Spleen (tissue), 11 donors: ENCODE data around the gene MRPS34. TPM values are rescaled to one million over a fixed set of nuclear protein-coding genes. Genes with fewer than 3 reads are reported as not detected.

Experiments
- DNase-seq: peaks from one replicate; pipeline ENCODE4 v3.0.0-alpha.2; 2020
- H3K27ac ChIP-seq, 8 donors: fragments of 200-600 bp; sonication (generic) in 7 of 8; 1 replicate in 4 of 8; 2 replicates in 4 of 8; pipeline versions ENCODE4 v1.5.0 to v1.8.0; 2016 to 2021; ENCODE audit warnings: inconsistent platforms in 4 of 8, mild to moderate bottlenecking in 4 of 8, moderate library complexity in 1 of 8
- H3K27me3 ChIP-seq, 7 donors: fragments of 200-600 bp; sonication (generic) in 6 of 7; replicated peaks in 1 of 7; 1 replicate in 4 of 7; 2 replicates in 3 of 7; pipeline versions ENCODE4 v1.5.0 to v1.8.0; 2016 to 2021; ENCODE audit warnings: inconsistent platforms in 3 of 7, mild to moderate bottlenecking in 1 of 7
- H3K36me3 ChIP-seq, 6 donors: fragments of 200-600 bp; sonication (generic) in 5 of 6; 1 replicate in 4 of 6; 2 replicates in 2 of 6; pipeline versions ENCODE4 v1.5.0 to v1.8.0; 2016 to 2021; ENCODE audit warnings: inconsistent platforms in 2 of 6
- H3K4me1 ChIP-seq, 6 donors: fragments of 200-600 bp; sonication (generic) in 5 of 6; 1 replicate in 3 of 6; 2 replicates in 3 of 6; pipeline versions ENCODE4 v1.5.0 to v1.8.0; 2016 to 2021; ENCODE audit warnings: inconsistent platforms in 3 of 6
- H3K4me3 ChIP-seq, 8 donors: fragments of 200-600 bp; sonication (generic) in 7 of 8; 1 replicate in 4 of 8; 2 replicates in 4 of 8; pipeline versions ENCODE4 v1.5.0 to v1.8.0; 2016 to 2021; ENCODE audit warnings: inconsistent platforms in 4 of 8, mild to moderate bottlenecking in 4 of 8, moderate library complexity in 2 of 8
- H3K9me3 ChIP-seq, 8 donors: fragments of 200-600 bp; sonication (generic) in 7 of 8; 1 replicate in 4 of 8; 2 replicates in 4 of 8; pipeline versions ENCODE4 v1.5.0 to v1.8.0; 2016 to 2021; ENCODE audit warnings: inconsistent platforms in 4 of 8
- CTCF ChIP-seq, 11 experiments: fragments of 200-600 bp in 7 of 11; fragments of 450-650 bp in 4 of 11; sonication (generic) in 4 of 11; IDR thresholded peaks in 8 of 11; conservative IDR thresholded peaks in 3 of 11; 1 replicate in 7 of 11; 2 replicates in 4 of 11; pipeline versions ENCODE4 v1.4.0 to v1.8.0; 2016 to 2021; ENCODE audit warnings: antibody characterized with exemption in 11 of 11, inconsistent platforms in 4 of 11, mild to moderate bottlenecking in 1 of 11
- POLR2A ChIP-seq, 3 donors: fragments of 450-650 bp; IDR thresholded peaks; one replicate each; pipeline ENCODE4 v1.5.1; 2017; ENCODE audit warnings: antibody characterized with exemption in 3 of 3, mild to moderate bottlenecking in 1 of 3
- POLR2AphosphoS5 ChIP-seq, 3 donors: sonication (generic); formaldehyde crosslinking; IDR thresholded peaks; one replicate each; pipeline ENCODE4 v1.5.1; 2017; ENCODE audit warnings: antibody characterized with exemption in 3 of 3
- WGBS, 5 donors: extraction: QIAGEN DNeasy Blood & Tissue Kit in 3 of 5; methylation state at CpG; one replicate each; pipeline versions ENCODE4 v1.1.5 to v1.1.7; 2013 to 2018; 5-methylcytosine and 5-hydroxymethylcytosine counted together
- intact Hi-C: fragments of 100-400 bp; cut with DNase I; formaldehyde crosslinking; loops from one replicate; pipeline ENCODE4 v1.15.0; 2023; ENCODE audit warnings: low total_unique reads
- polyA plus RNA-seq, 3 donors: library from polyadenylated mRNA; stranded (reverse); fragments of 200-250 nt; gene quantifications; one replicate each; pipeline ENCODE4 v1.2.1, GENCODE V29; 2013
- total RNA-seq, 7 donors: library from RNA; depleted of rRNA in 3 of 7; stranded (reverse); fragments of >200 nt in 3 of 7; fragmentation: NEBNext Ultra II Directional in 4 of 7; extraction: Animal tissue kit (Norgen Biotek cat#: 25700) in 4 of 7; gene quantifications; one replicate each; pipeline versions ENCODE4 v1.1.0 to v1.2.1, GENCODE V29; 2016 to 2021
- donor health status: healthy with polysubstance abuse.
- donor health status: DM: no; HTN: no; CAD: no; lungs with moderate emphysema.
- donor health status: DM: no; HTN: no; CAD: no.
- donor health status: Bipolar disorder and iron deficiency.
- donor health status: healthy.
- donor health status: DM: no; HTN: no; CAD: no.
- donor health status: DM: yes; HTN: yes; CAD: no.

The MRPS34 gene
- total and polyA plus RNA-seq, 10 donors, result 49.9 to 157 (median 63.8) TPM

- H3K9me3 ChIP-seq, result no peaks in the 10 kb centered on the region
- TF ChIP-seq CTCF (IDR thresholded peaks at IDR 0.05 in 8 of 11, conservative IDR thresholded peaks at IDR 0.05 in 3 of 11), result no peak
- TF ChIP-seq POLR2AphosphoS5 (IDR thresholded peaks at IDR 0.05), result peak; percentile 73 to 87 (median 77)
- H3K4me3 ChIP-seq, result peak overlapping the region; percentile 96 to 100 (median 99)
- peak; percentile 90 for DNase-seq
- no peaks in the 10 kb centered on the region for H3K27me3 ChIP-seq
- peaks cover 0 to 53% (median 44%) of the 10 kb centered on the region in 6 donors for H3K36me3 ChIP-seq
- H3K27ac ChIP-seq, result peak overlapping the region; percentile 65 to 97 (median 96)
- intact Hi-C loops, result no loop called here
- WGBS, 5 donors, result 17 to 31% (median 20%) methylated on average over 46 to 81 of the region's 81 CpGs
- peaks cover 23 to 62% (median 43%) of the 10 kb centered on the region in 6 donors for H3K4me1 ChIP-seq
Observed at GRCh38 chr16:1770328-1771187, 2.4 kb downstream of the MRPS34 start.

- peak; percentile 78 for DNase-seq
- H3K27ac ChIP-seq, result peak overlapping the region; percentile 65 to 97 (median 96)
- no peaks in the 10 kb centered on the region for H3K9me3 ChIP-seq
- no peaks in the 10 kb centered on the region for H3K27me3 ChIP-seq
- peak overlapping the region in 4 of 8 donors; percentile 98 to 100 (median 99) for H3K4me3 ChIP-seq
- H3K36me3 ChIP-seq, result peaks cover 0 to 54% (median 50%) of the 10 kb centered on the region in 6 donors
- intact Hi-C loops, result no loop called here
- 76 to 88% (median 86%) methylated on average over 17 to 27 of the region's 27 CpGs for WGBS, 5 donors
- TF ChIP-seq POLR2AphosphoS5 (IDR thresholded peaks at IDR 0.05) (peak; percentile 1 to 7 (median 5)), CTCF (IDR thresholded peaks at IDR 0.05 in 8 of 11, conservative IDR thresholded peaks at IDR 0.05 in 3 of 11) (no peak), POLR2A (IDR thresholded peaks at IDR 0.05) (no peak)
- peaks cover 19 to 53% (median 36%) of the 10 kb centered on the region in 6 donors for H3K4me1 ChIP-seq
Observed at GRCh38 chr16:1769402-1770300, 3.3 kb downstream of the MRPS34 start.

DNA sequence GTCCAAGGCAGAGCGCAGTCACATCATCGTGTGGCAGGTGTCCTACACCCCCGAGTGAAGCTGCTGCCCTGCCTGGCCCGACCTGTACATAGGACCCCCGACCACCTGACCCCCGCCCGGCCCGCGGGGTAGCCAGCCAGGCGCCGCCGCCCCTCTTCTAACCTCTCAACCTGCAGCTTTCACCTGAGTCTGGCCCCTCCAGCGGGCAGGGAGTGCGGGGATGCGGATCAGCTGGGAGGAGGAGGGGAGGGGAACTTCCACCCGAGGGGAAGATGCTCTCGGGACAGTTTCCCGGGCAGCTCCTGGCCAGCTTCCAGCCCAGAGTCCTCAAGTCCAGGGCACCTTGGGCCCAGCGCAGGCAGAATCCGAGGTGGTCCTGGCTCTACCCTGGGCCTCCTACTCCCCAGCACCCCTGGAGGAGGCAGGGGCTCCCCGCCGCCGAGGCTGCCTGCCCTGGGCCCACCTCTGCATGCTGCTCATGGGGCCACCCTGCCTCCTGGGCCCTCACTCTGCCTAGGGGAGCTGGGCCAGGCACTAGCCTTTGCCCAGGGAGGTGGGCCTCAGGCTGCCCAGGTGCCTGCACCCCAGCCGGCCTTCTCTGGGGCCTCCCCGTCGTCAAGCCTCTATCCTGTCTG is 4.0 kb downstream of the MRPS34 start:
- Histone ChIP-seq H3K4me3 (no peak overlapping the region), H3K9me3 (no peaks in the 10 kb centered on the region), H3K4me1 (peaks cover 11 to 45% (median 29%) of the 10 kb centered on the region in 6 donors), H3K27ac (peak overlapping the region in 2 of 8 donors; percentile 17 to 96), H3K27me3 (no peaks in the 10 kb centered on the region), H3K36me3 (peaks cover 0 to 61% (median 57%) of the 10 kb centered on the region in 6 donors)
- intact Hi-C loops, result no loop called here
- WGBS, 5 donors, result 80 to 88% (median 85%) methylated on average over 16 to 26 of the region's 26 CpGs
- DNase-seq, result peak; percentile 75
- TF ChIP-seq POLR2AphosphoS5 (IDR thresholded peaks at IDR 0.05), result peak in 1 of 3 donors; percentile 41
- TF ChIP-seq POLR2A (IDR thresholded peaks at IDR 0.05), result no peak

- DNase-seq, result peak; percentile 78
- H3K27me3 ChIP-seq, result no peaks in the 10 kb centered on the region
- H3K9me3 ChIP-seq, result no peaks in the 10 kb centered on the region
- TF ChIP-seq POLR2AphosphoS5 (IDR thresholded peaks at IDR 0.05), result peak in 2 of 3 donors; percentile 43 to 48
- TF ChIP-seq CTCF (IDR thresholded peaks at IDR 0.05 in 8 of 11, conservative IDR thresholded peaks at IDR 0.05 in 3 of 11), result no peak
- intact Hi-C loops, result no loop called here
- no peak overlapping the region for H3K4me3 ChIP-seq
- H3K36me3 ChIP-seq, result peaks cover 0 to 68% (median 63%) of the 10 kb centered on the region in 6 donors
- peaks cover 7 to 39% (median 25%) of the 10 kb centered on the region in 6 donors for H3K4me1 ChIP-seq
- H3K27ac ChIP-seq, result no peak overlapping the region
- WGBS, 5 donors, result 87 to 94% (median 88%) methylated on average over 39 to 41 of the region's 41 CpGs
Observed at GRCh38 chr16:1768061-1768766, 4.7 kb downstream of the MRPS34 start.
